ENCODE measurements around the gene NUDT3.
A peak's percentile ranks its signal among the peaks of the same experiment; 100 is the strongest.
"Not testable (repeated sequence)": the region's sequence is repeated elsewhere in the genome, so short reads cannot be mapped to it uniquely, and the experiment has no call there.

Gene NUDT3

DNA sequence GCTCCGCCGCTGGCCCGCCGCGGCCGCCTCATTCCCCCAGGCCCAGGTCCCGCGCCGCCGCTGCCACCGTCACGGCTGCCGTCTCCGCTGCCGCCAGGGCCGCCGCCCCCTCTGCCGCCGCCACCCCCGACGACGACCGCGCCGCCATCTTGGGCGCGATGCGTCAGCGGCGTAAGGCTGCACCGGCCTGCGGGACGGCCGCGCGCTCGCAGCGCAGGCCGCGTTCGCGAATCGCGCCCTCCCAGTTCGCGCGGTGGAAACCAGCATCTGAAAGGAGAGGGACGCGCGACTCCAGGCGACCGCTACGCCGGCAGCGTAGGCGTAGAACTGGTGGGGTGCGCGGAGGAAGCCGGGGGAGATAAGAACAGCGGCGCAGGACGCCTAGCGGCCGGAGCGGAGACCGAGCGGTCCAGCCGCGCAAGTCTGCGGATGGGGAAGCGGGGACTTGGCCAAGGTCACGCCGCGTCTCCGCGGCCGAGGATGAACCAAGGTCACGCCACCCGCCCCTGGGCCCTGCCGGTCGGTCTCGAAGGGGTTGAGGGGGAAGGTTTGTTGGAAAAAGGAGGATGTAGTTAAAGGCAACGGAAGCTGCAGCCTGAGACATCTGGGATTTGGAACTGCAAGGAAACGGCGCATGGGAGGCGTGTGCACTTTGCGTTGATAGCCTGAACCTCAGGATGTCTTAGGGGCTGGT, at the start of gene NUDT3:
Gene NUDT3, minus strand, starts transcription at position 173 of the 694 bp plus-strand sequence. CDS start 307 bp downstream, outside the sequence.
- peak; percentile 98 for FAIRE-seq

GRCh38 chr6:34441526-34441925, 49.1 kb upstream of the NUDT3 start:
- FAIRE-seq (no peak), DNase-seq (ENCODE audit: insufficient read length, low spot score) (no peak)

More for the DNA sequence above, at the start of gene NUDT3:
- peak; percentile 90 for DNase-seq (ENCODE audit: insufficient read length, low spot score)

GRCh38 chr6:34439442-34439841, 47.0 kb upstream of the NUDT3 start:
- no peak for FAIRE-seq

DNA sequence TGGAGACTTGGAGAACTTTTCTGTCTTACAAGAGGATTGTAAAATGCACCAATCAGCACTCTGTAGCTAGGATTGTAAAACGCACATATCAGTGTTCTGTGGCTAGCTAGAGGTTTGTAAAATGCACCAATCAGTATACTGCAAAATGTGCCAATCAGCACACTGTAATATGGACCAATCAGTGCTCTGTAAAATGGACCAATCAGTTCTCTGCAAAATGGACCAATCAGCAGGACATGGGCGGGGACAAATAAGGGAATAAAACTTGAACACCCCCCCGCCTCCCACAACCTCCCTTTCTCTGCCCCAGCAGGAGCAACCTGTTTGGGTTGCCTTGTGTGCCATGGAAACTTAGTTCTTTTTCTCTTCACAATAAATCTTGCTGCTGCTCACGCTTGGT, 46.2 kb upstream of the NUDT3 start:
- FAIRE-seq = no peak
- no peak for DNase-seq (ENCODE audit: insufficient read length, low spot score)

More at GRCh38 chr6:34439442-34439841, 47.0 kb upstream of the NUDT3 start:
- DNase-seq (ENCODE audit: insufficient read length, low spot score) = no peak

- DNase-seq (ENCODE audit: insufficient read length, low spot score) = no peak
- no peak for FAIRE-seq
Measured at GRCh38 chr6:34437644-34437970, 45.1 kb upstream of the NUDT3 start.

- DNase-seq (ENCODE audit: insufficient read length, low spot score) = no peak
- FAIRE-seq = no peak
Measured at GRCh38 chr6:34436803-34437643, 44.6 kb upstream of the NUDT3 start.

- DNase-seq (ENCODE audit: insufficient read length, low spot score) = no peak
- FAIRE-seq = no peak
Measured at GRCh38 chr6:34435916-34436315, 43.4 kb upstream of the NUDT3 start.

- peak; percentile 42 for FAIRE-seq
Measured at GRCh38 chr6:34425498-34426410, 33.3 kb upstream of the NUDT3 start, which contains the start of gene RPS10. RPS10 (minus strand) TSS chr6:34426069; CDS start chr6:34425221, 848 bp downstream.

DNA sequence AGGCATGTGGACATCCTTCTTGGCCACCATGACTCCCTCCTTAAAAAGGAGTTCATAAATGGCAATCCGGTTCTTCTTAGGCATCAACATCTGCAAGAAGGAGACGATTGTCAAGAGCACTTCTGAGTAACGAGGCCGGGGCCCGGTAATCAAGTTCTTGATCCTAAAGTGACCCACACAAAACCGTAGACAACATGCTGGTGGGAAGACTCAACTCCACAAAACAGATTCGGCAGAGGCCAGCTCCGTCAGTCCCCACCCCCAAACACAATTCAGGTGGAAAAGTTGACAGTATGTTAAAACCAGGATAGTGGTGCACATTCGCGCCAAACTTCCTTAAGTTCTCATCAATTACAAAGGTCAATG, 32.6 kb upstream of the NUDT3 start:
- FAIRE-seq (no peak), DNase-seq (ENCODE audit: insufficient read length, low spot score) (no peak)

More at GRCh38 chr6:34425498-34426410, 33.3 kb upstream of the NUDT3 start, which contains the start of gene RPS10:
- DNase-seq (ENCODE audit: insufficient read length, low spot score) = peak; percentile 98

DNA sequence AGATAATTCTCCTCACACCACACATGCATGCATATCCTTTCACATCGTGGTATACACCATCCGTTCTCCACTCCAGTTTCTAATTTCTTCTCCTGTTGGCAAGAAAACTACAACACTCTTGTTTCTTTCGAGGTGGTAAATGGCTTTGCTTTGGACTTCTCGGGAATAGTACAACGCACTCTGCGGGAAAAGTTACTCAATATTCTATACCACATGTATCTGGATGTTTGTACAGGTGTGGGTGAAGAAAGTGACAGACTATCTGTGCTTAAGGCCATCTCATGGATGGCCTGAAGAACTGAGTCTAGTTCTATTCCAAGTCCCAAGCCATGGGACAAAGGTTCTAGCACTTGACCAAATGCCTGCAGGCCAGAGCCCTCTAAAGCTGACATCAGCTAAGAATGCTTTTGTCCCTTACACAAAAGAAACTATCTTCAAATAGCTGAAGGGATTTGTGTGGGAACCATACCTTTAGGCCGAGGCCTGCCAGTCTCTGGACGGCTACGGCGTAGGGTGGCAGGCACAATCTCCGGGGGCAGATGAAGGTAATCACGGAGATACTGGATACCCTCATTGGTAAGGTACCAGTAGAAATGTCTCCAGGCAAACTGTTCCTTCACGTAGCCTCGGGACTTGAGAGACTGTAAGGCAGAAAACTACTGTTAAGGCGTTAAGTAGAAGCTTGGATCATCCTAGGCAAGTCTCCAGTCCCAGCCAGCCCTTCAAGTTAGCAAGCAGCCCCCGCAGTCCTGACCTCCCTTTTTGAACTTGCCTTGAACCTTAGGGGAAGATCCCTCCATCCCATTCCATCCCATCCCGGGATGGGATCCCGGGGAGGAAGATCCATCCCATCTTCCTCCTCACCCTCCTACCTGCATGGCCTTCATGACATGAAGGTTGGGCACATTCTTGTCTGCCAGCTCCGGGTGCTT, 32.0 kb upstream of the NUDT3 start:
- FAIRE-seq = no peak
- DNase-seq (ENCODE audit: insufficient read length, low spot score) = no peak

DNA sequence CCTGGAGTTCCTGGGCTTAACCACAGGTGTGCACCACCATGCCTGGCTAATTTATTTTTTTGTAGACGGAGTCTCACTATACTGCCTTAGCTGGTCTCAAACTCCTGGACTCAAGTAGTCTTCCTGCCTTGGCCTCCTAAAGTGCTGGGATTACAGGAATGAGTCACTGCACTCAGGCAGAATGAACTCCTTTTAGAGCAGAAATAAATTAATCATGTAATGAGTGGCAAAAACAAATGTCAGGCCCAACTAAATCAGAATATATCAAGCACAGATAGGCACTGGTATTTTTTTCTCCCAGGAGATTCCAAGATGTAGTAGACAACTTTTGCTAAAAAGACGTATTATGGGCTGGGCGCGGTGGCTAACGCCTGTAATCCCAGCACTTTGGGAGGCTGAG, 30.8 kb upstream of the NUDT3 start:
- FAIRE-seq (no peak), DNase-seq (ENCODE audit: insufficient read length, low spot score) (no peak)

GRCh38 chr6:34418367-34418766, 25.9 kb upstream of the NUDT3 start:
- DNase-seq (ENCODE audit: insufficient read length, low spot score) (no peak), FAIRE-seq (no peak)

- DNase-seq (ENCODE audit: insufficient read length, low spot score) = no peak
- no peak for FAIRE-seq
Measured at GRCh38 chr6:34416877-34417371, 24.5 kb upstream of the NUDT3 start.

GRCh38 chr6:34414999-34415858, 22.8 kb upstream of the NUDT3 start:
- FAIRE-seq (no peak), DNase-seq (ENCODE audit: insufficient read length, low spot score) (peak; percentile 64)

DNA sequence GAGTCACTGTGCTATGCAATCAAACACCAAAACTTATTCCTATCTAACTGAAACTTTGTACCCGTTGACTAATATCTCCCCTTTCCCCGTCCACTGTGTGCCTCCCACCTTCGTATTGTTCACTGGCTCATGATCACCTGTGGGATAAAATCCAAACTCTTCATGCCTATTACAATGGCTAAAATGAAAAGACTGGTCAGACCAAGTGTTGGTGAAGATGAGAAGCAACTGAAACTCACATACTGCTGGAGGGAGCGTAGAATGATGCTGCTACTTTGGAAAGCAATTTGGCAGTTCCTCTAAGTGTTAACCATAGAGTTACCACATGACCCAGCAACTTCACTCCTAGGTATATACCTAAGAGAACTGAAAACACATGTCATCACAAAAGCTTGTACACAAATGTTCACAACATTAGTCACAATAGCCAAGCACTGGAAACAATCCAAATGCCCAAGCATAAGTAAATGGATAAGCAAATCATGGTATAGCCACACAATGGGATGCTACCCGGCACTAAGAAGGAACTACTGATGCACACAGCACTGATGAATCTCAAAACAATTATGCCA, 20.3 kb upstream of the NUDT3 start:
- no peak for DNase-seq (ENCODE audit: insufficient read length, low spot score)
- no peak for FAIRE-seq

GRCh38 chr6:34412016-34412415, 19.5 kb upstream of the NUDT3 start:
- FAIRE-seq (no peak), DNase-seq (ENCODE audit: insufficient read length, low spot score) (no peak)

GRCh38 chr6:34407915-34408314, 15.4 kb upstream of the NUDT3 start:
- FAIRE-seq; DNase-seq (ENCODE audit: insufficient read length, low spot score): not testable (repeated sequence)

DNA sequence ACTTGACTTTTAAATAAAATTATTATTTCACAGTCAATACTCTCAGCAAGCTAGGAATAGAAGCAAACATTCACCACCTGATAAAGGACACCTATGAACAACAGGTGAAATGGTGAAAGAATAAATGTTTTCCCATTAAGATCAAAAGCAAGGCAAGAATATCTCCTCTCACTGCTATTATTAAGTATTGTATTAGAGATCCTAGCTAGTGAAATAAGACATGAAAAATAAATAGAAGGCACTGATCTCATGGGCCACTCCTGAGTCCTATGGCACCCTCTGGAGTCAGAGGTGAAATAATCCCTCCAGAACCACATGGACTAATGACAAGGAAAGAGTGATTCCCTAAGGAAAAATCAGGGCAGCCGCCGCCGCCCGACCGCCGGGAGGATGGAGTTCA, 4.0 kb upstream of the NUDT3 start:
- FAIRE-seq (no peak), DNase-seq (ENCODE audit: insufficient read length, low spot score) (no peak)
